HG02623 (cell line): ENCODE results near the gene XK.

Experiments
- ATAC-seq: cut with Tn5 transposase; IDR thresholded peaks from one replicate; pipeline ENCODE4 v1.9.1; 2021; ENCODE audit warnings: moderate library complexity; ENCODE audit not compliant: unreplicated experiment

XK gene

DNA sequence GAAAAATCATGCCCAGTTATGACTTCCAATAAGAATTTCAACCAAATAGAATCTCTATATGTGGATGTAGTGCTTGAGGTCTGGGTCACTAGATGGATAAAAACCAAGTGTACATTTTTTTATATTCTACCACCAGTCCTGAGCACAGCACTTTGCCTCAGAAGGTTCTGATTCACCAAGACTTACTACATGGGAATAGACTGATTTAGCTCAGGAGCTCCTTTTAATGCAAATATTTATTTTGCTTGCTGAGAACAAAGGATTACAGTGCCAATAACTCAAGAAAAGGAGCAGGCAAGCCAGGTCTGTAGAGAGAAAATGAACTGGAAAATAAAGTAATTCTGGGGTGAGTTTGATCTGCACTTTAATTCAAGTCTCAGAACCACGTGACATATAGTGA lies 6.4 kb upstream of the XK start:
- no peak for ATAC-seq

DNA sequence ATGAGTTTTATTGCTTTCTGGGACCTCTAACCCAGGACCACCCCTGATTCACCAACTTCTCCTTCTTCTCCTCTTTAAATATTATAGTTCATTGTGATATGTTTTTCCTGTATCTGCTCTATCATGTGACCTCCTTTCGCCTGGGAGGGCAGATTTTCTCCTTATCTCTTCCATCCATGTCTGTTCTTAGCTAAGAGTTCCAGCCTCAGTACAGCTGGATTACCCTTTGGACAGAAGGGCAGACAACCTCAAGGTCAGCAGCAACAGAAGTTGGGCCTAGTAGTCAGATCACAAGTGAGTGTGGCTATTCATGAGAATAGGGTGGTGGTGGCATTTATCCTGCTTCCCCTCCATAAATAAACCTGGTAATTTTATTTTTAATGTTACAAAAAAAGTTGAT lies 5.7 kb upstream of the XK start:
- ATAC-seq, result no peak

DNA sequence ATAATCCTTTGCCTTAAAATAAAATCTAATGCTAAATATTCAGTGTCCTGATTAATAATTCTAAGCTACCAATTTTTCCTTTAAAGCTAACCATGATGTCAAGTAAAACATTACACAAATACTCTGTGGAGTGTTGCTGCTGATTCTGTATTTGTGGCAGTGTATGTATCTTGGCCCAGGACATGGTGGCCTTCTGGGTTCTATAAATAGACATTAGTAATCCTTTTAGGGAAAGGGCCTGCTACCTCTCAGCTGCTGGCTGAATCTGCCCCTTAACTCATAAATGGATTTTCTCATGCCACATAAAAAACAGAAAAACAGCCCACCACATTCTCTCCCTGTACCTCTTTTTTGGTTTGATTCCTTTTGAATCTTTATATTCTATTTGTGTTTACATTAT lies 1.2 kb upstream of the XK start:
- no peak for ATAC-seq

DNA sequence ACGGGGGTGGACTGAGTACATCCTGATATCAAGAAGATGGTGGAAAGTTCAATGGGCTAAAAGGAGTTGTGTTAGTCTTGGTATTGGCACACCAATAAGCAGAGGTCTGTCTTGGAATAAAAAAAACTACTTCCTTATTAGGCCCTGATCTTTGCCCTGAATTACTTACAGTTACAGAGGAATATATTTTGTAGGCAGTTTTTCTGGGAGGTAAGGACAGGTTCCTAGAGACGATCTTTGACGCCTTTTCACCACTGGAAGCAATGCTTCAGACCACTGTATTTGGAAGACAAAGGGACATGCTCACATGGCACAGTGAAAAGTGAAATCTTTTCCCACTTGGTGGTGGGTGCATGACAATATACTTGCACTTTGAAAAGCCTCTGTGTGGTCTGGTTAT lies 618 bp upstream of the XK start:
- no peak for ATAC-seq

DNA sequence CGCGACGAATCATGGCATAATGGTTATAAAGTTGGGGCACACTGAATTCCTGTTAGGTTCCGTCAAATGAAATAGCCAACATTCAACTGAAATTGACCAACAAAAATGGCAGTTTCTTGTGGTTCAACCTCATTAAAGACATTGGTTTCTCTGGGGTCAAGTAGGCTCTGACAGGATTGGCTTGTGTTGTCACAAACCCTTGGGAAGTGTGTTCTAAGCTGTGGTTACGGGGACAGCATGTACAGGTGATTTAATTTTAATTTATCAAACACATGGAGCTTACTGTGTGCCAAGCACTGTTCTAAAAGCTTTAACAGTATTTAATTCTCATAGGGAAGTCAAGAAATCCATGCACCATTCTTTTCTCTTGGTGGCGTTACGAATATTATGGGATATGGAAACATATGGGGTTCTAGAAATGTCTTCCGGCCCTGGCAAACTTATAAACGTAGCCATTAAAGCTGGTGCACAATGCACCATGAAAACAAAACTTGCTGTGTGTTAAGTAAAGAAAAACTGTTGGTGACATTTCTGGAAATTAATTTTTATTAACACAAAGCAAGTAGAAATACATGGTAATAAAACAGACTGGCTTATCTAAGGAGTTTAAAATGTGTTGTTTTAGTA lies 891 bp downstream of the XK start:
- ATAC-seq, result no peak

DNA sequence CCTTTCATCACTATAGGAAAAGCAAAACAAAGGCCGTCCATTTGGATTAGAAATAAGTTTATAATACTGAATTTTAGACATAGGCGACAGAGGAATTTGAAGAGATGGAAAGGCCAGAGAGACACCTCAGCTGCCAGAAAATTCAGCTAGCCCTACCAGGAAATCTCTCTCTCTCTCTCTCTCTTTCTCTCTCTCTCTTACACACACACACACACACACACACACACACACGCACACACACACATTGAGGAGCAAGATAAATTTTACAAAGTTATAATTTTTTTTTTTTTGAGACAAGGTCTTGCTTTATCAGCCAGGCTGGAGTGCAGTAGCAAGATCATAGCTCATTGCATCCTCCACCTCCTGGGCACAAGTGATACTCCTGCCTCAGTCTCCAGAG lies 1.4 kb downstream of the XK start:
- no peak for ATAC-seq

DNA sequence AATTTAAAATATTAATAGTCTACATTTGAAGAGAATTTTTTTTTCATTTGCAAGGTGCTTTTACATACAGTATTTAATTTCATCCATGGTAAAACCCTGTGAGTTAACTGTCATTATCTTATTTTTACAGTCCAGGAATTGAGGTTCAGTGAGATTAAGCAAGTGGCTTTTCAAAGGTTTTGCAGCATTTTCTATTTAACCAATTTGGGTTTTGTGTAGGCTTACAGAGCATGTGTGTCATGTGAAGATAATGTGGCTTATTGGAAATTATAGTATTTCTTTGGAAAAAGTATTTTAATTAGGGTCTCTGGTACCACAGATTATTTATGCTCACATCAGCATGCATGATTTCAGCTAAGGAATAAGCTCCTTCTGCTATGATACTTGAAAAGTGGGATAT lies 4.5 kb downstream of the XK start:
- no peak for ATAC-seq

DNA sequence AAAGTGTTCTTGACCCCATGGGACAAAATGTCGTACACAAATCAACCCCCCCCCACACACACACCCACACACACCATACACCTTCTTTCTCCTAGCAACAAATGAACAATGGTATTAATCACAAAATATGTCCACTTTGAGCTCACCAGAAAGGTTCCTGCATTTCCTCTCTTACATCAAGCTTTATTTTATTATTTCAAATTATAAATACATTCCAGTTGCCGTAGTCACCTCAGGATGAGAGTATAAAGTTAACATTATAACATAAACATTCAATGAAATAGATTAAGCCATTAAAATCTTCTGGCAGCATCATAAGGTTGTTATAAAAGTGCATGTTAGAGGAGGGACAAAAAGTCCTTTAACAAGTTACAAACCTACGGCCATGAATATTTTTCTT lies 7.3 kb downstream of the XK start:
- ATAC-seq, result no peak

DNA sequence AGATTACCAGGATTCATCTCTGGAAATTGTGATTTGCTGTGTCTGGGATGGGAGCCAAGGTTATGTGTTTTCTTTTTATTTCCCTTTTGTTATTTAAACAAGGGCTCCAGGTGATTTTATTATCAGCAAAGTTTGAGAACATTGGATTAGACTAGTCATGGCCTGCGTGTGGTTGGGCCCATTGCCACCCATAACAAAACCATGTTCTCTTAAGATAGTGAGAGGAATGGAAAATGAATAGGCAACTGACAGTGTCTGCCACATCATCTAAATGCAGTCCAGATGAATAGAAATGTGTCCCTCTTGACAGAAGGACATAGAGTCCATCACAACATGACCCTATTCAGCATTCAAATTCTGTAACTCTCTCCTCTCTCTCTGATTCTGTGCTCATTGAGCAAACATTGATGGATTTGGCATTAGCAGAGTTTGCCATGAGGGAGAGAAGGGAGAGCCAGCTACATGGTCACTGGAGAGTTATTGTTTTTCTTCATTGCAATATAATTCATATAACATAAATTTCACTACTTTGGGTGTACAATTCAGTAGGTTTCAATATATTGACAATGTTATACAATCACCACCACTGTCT lies 11.7 kb downstream of the XK start:
- no peak for ATAC-seq

DNA sequence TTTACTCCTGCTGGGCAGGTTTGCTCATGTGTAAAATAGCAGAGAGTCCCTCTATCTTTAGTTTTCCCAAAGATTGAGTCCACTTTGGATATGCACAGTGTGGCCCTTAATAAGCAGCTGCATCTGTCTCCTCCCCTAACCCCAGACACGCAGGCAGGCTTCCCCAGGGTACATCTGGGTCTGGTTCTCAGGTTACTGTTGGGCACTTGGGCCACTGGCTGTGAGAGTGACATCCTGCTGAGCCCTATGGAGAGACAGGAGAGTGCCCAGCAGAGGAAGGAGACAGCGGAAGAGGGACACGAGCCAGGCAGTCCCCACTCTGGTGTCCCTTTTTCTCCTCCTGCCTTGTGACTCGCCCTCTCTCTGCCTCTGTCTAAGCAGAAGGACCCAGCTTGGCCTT lies 16.0 kb downstream of the XK start:
- no peak for ATAC-seq

DNA sequence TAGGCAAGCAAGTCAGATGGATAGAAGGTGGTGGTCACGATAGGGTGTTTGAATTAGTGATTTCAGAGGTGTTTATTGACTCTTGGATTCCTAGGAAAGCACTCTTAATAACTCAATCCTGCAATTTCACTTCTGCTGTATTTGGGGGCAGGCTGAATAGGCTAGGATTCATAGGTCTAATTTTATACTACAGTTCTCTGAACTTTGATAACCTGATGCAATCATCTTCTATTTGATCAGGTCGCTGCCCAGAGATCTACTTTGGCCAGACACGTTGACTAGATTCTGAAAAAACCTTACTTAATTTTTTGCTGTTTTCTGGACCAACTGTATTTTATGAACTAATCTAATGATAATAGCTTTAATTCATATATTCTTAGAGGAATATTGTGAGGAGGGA lies 26.4 kb downstream of the XK start:
- no peak for ATAC-seq

DNA sequence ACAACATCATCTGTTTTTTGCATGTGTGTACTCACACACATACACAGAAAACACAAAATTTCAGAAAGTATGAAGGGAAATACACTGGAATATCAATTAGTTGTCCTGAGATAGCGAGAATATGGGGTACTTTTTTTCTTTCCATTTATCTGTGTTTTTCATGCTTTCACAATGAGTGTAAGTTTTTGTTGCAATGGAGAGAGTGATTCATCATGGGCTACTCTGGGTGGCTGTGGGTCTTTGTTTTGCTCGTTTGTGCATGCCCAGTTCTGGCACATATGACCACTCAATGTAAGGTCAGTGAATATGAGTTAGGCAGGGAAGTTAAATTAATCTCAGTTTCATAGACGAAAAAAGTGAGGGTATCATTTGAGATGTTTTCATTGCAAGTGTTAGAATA lies 26.9 kb downstream of the XK start:
- ATAC-seq, result no peak

DNA sequence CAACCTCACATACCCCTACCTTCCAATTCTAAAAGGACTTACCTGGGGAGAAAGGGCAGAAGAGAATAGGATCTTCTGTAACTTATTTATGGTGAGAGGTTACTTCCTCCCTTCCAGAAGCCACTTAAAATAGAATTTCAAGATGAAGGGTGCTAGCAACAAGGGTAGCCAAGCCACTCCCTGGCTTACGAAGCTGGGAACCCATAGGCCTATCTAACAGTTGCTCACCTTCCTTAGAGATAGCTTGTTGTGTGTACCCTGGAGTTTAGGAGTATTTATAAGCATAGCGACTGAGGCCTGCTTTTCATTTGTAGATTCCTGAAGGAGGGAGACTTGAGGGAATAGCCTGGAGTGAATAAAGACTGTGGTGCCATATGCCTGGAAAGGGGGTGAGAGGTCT lies 28.9 kb downstream of the XK start:
- ATAC-seq, result no peak

DNA sequence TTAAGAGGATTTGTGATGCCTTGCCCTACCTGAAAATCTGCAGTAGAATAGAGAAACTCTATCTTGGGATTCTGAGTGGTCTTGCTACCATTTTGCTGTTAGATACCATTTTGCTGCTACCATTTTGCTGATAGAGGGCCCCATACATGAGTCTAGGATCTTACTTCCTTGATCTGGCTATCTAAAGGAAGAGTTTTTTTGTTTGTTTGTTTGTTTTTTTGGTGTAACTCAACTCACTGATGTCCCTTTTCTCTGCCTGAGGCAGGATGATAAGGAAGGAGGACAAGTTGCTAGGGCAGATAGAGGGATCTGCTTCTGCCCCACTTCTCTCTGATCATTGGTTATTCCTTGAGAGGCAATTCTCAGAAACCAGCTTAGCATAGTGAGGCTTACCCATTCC lies 31.0 kb downstream of the XK start:
- no peak for ATAC-seq

DNA sequence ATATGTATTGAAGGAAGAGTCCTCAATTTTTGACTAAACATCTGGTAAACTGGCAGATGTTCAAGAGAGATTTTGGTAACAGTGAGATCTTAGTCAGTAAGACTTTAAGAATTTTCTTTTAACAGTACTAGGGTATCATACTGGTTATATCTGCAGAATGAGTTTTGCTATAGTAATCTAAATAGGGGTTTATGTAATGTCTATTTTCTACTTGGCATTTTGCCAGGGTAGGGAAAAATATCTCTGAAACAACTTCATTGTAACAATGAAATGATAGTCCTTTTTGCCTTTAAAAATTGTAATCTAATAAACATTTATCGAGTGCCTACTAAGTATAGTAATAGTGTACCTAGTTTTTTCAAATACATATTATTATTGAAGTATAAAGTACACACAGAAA lies 32.1 kb downstream of the XK start:
- ATAC-seq, result no peak

DNA sequence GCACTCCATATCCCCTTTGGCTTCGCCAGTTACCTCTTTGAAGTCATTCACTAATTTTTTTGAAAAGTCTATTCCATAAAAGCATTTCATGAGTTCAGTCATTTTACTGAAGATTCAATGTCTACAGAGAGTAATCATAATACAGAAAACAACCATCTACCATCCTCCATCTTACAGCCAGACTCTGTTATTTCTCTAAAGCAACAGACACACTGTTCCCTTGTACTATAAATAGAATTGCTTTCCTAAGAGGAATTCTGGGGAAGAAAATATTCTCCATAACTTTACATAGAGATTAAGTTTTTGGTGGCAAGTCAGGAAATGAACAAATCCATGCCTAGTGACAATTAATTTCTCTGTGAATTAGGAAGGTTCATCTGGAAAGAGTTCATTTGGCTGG lies 37.0 kb downstream of the XK start:
- no peak for ATAC-seq

DNA sequence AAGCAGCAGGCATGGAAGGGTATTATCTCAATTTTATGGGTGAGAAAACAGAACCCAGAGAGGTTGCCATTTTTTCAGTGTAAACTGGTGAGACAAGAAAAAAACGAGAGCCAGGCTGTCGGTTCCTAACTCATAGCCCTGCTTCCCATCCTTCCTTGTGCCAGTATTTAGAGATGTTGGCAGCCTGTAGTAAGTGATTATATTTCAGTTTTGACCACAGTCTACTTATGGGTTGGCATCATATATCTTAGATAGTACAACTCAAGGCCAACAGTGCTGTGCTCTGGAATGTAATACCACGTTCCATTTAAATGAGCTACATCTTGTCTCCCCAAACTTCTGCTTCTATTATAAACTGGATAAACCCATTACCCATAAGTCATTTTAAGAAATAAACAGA lies 40.8 kb downstream of the XK start:
- ATAC-seq, result no peak

DNA sequence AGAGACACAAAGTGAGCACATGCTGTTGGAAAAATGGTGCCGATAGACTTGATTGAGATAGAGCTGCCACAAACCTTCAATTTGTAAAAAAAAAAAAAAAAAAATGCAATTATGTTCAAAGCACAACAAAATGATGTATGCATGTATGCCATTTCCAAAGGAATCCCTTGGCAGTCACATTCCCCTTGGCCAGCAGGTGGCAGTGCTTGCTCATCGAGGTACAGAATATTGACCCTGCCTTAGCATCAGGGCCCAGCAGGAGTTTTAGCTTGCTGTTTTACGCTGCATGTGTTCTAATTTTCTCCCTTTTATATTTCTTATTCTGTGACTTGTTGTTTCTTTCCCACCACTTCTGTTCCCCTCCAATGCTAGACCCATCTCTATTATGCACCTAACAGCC lies 59.8 kb downstream of the XK start:
- ATAC-seq, result peak; percentile 34

DNA sequence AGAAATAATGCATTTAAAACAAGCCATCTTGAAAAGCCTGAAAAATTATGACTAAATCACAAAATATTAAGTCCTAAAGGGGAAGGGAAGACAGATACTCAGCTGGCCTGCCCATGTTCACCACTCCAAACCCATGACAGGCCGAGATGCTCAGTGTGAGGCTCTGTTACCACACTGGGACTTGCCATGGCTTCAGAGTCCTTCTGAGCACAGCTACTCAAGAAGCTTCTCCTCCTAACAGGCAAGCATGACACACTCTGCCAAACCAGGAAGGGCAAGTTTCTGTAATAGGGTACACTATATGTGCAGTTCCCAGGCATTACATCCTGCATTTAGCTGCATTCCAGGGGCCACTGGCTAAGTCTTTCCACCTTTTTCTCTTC lies 60.2 kb downstream of the XK start:
- peak; percentile 30 for ATAC-seq

DNA sequence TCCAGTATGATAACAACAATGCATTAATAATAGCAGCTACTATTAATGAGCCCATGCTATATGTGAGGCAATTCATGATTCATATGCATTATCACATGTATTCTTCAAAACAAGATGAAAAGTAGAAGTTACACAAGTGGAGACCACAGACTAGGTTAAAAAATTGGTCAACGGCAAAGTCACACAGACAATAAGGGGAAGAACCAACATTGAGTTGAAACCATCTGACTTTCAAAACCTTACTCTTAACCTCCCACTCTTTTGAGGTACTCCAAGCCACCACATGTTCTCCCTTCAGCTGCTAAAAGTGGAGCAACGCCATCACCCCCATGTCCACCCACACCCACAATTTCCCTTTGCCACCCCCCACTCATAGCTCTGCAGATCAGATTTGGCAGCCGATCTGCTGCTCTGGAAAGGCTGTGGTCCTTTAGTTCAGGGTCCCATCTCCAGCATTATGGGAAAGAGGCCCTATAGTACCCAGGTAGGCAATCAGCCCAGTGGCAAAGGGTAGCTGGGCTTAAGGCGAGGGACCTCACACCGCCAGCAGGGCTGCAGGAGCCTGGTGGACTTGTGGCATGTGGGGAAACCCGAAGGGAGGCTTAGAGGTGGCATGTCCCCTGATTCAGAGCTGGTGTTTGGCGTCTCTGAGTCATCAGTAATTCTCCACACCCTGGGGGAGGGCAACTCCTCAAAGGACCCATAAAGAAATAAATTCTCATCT lies 60.8 kb downstream of the XK start:
- ATAC-seq, result peak; percentile 91

DNA sequence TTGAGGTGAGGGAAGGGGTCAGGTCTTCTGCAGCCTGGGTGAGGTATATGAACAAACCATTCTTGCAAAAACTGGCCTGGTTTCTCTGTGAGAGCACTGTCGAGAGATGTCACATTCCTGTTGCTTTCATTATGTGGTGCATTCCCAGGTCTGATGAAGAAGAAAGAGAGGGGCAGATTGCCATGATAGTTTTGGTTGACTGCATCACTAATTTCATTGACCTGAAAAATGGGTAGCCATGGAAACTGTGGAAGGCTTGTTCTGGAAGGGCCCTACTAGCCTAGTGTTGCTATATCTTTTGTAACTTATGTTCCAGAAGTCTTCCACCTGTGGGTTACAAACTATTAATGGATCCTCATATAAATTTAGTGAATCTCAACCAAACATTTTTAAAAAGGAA lies 61.4 kb downstream of the XK start:
- ATAC-seq, result no peak

DNA sequence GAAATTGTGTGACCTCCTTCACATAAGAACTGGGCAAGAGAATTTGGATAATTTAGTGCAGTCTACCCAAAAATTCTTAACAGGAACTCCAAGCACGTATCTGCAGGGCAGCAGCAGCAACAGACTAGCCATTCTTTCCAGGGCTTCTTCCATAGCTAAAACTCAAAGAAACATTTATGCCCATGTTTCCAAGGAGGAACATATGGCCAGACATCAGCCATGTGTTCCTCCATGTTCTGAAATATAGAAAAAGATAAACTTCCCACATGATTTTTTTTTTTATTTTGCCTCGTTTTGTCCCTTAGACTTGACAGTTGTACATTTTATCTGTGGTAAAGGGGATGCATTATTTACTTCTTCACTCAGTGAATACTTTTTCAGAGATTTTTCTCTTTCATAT lies 66.7 kb downstream of the XK start:
- ATAC-seq, result no peak

DNA sequence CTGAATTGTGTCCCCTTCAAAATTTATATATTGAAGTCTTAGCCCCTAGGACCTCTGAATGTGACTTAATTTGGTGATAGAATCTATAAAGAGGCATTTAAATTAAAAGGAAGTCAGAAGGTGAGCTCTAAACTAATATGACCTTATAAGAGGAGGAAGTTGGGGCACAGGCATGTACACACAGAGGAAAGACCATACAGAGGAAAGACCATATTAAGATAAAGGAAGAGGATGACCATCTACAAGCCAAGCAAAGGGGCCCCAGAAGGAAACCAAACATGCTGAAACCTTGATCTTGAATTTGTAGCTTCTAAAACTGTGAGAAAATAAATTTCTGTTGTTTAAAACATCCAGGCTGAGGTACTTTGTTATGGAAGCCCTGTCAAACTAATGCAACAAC lies 67.3 kb downstream of the XK start:
- ATAC-seq, result no peak
